ENCODE measurements around the gene NOX5. TPM values are rescaled to one million over a fixed set of nuclear protein-coding genes. Genes with fewer than 3 reads are reported as not detected.

NOX5 gene
- total RNA-seq, 2 experiments from 2014 or later = not detected

- Mint-ChIP-seq H3K27ac (no peak overlapping the region), H3K4me1 (ENCODE audit: low read depth) (peaks cover 16% of the 10 kb centered on the region), H3K36me3 (ENCODE audit: low read depth) (no peaks in the 10 kb centered on the region), H3K27me3 (no peaks in the 10 kb centered on the region), H3K9me3 (no peaks in the 10 kb centered on the region), H3K4me3 (no peak overlapping the region)
- peak in 3 of 14 experiments; percentile 8 to 53 (median 16) for DNase-seq
- ChIA-PET POLR2A (no interaction called here), CTCF (no interaction called here)
- Histone ChIP-seq H3K4me3 (ENCODE audit: low read length) (no peak overlapping the region), H3K4me1 (ENCODE audit: insufficient read depth, low read length) (peaks cover 28% of the 10 kb centered on the region), H3K36me3 (ENCODE audit: insufficient read depth, low read length) (no peaks in the 10 kb centered on the region), H3K27me3 (ENCODE audit: control insufficient read depth in 1 of 2, insufficient read depth in 2 of 2, low read length in 2 of 2) (no peaks in the 10 kb centered on the region), H3K9me3 (ENCODE audit: control insufficient read depth in 1 of 2, insufficient read depth in 1 of 2, low read length in 2 of 2) (no peaks in the 10 kb centered on the region), H3K27ac (ENCODE audit: low read depth in 1 of 2, low read length in 2 of 2) (no peak overlapping the region)
- TF ChIP-seq CTCF (IDR thresholded peaks at IDR 0.05) = no peak
- ATAC-seq (ENCODE audit: poor library complexity) = peak; percentile 52
- intact Hi-C loops (cut with DNase I, micrococcal nuclease) = no loop called here
These were observed 89.7 kb downstream of the NOX5 start for GRCh38 chr15:69104050-69104750.

- intact Hi-C loops (cut with DNase I, micrococcal nuclease) = no loop called here
- Histone ChIP-seq H3K27me3 (ENCODE audit: control insufficient read depth in 1 of 2, insufficient read depth in 2 of 2, low read length in 2 of 2) (no peaks in the 10 kb centered on the region), H3K36me3 (ENCODE audit: insufficient read depth, low read length) (no peaks in the 10 kb centered on the region), H3K4me3 (ENCODE audit: low read length) (no peak overlapping the region), H3K9me3 (ENCODE audit: control insufficient read depth in 1 of 2, insufficient read depth in 1 of 2, low read length in 2 of 2) (no peaks in the 10 kb centered on the region), H3K4me1 (ENCODE audit: insufficient read depth, low read length) (peaks cover 28% of the 10 kb centered on the region), H3K27ac (ENCODE audit: low read depth in 1 of 2, low read length in 2 of 2) (no peak overlapping the region)
- DNase-seq (no peak), ATAC-seq (ENCODE audit: poor library complexity) (no peak)
- Mint-ChIP-seq H3K4me1 (ENCODE audit: low read depth) (peaks cover 16% of the 10 kb centered on the region), H3K4me3 (no peak overlapping the region), H3K27ac (no peak overlapping the region), H3K9me3 (no peaks in the 10 kb centered on the region), H3K36me3 (ENCODE audit: low read depth) (no peaks in the 10 kb centered on the region), H3K27me3 (no peaks in the 10 kb centered on the region)
- POLR2A ChIA-PET = no interaction called here
- no peak for TF ChIP-seq CTCF (IDR thresholded peaks at IDR 0.05)
- CTCF ChIA-PET = no interaction called here
These were observed 91.0 kb downstream of the NOX5 start for GRCh38 chr15:69105451-69105985.

- H3K4me1 Mint-ChIP-seq (ENCODE audit: low read depth) = peaks cover 16% of the 10 kb centered on the region
- Histone ChIP-seq H3K36me3 (ENCODE audit: insufficient read depth, low read length) (no peaks in the 10 kb centered on the region), H3K4me1 (ENCODE audit: insufficient read depth, low read length) (peaks cover 28% of the 10 kb centered on the region), H3K27me3 (ENCODE audit: control insufficient read depth in 1 of 2, insufficient read depth in 2 of 2, low read length in 2 of 2) (no peaks in the 10 kb centered on the region), H3K4me3 (ENCODE audit: low read length) (no peak overlapping the region), H3K27ac (ENCODE audit: low read depth in 1 of 2, low read length in 2 of 2) (no peak overlapping the region), H3K9me3 (ENCODE audit: control insufficient read depth in 1 of 2, insufficient read depth in 1 of 2, low read length in 2 of 2) (no peaks in the 10 kb centered on the region)
- no peaks in the 10 kb centered on the region for H3K27me3 Mint-ChIP-seq
- ChIA-PET POLR2A (no interaction called here), CTCF (no interaction called here)
- DNase-seq (peak in 1 of 14 experiments; percentile 9), ATAC-seq (ENCODE audit: poor library complexity) (no peak)
- intact Hi-C loops (cut with DNase I, micrococcal nuclease) = no loop called here
- no peak overlapping the region for H3K4me3 Mint-ChIP-seq
- no peak for TF ChIP-seq CTCF (IDR thresholded peaks at IDR 0.05)
- H3K9me3 Mint-ChIP-seq = no peaks in the 10 kb centered on the region
- no peaks in the 10 kb centered on the region for H3K36me3 Mint-ChIP-seq (ENCODE audit: low read depth)
- no peak overlapping the region for H3K27ac Mint-ChIP-seq
These were observed 92.6 kb downstream of the NOX5 start for GRCh38 chr15:69107025-69107620.

Other genes with a start within 250 kb of the NOX5 start
- gene ANP32A, start 193.8 kb upstream of the NOX5 start, total RNA-seq = 10 to 100 TPM; 55.1 to 57.3 TPM
- not detected for gene SPESP1, start 84.2 kb upstream of the NOX5 start, total RNA-seq
- gene GLCE, start 145.9 kb downstream of the NOX5 start, total RNA-seq = 1 to 10 TPM; 3.2 TPM

All from CD4-positive, alpha-beta T cell (primary cell).